ENCODE data around the gene LRRC8B.

Gene LRRC8B

GRCh38 chr1:89600451-89601224, 76.0 kb downstream of the LRRC8B start:
- no peak for TF ChIP-seq JUND (IDR thresholded peaks at IDR 0.05; ENCODE audit: low read depth)

GRCh38 chr1:89602871-89603404, 78.3 kb downstream of the LRRC8B start:
- in situ Hi-C loops (cut with HindIII; ENCODE audit: low pct_unique_long_range_greater_than_20kb, low sequenced_read_pairs), result no loop called here
- TF ChIP-seq JUND (IDR thresholded peaks at IDR 0.05; ENCODE audit: low read depth), result no peak
- DNase-seq (ENCODE audit: low read depth in 1 of 2, low spot score in 1 of 2), result no peak

More at GRCh38 chr1:89600451-89601224, 76.0 kb downstream of the LRRC8B start:
- DNase-seq (ENCODE audit: low read depth in 1 of 2, low spot score in 1 of 2), result no peak
- in situ Hi-C loops (cut with HindIII; ENCODE audit: low pct_unique_long_range_greater_than_20kb, low sequenced_read_pairs), result no loop called here

- DNase-seq (ENCODE audit: low read depth in 1 of 2, low spot score in 1 of 2), result no peak
- no peak for TF ChIP-seq JUND (IDR thresholded peaks at IDR 0.05; ENCODE audit: low read depth)
- in situ Hi-C loops (cut with HindIII; ENCODE audit: low pct_unique_long_range_greater_than_20kb, low sequenced_read_pairs), result no loop called here
Measured at GRCh38 chr1:89603651-89604413, 79.2 kb downstream of the LRRC8B start.

- no peak for TF ChIP-seq JUND (IDR thresholded peaks at IDR 0.05; ENCODE audit: low read depth)
- in situ Hi-C loops (cut with HindIII; ENCODE audit: low pct_unique_long_range_greater_than_20kb, low sequenced_read_pairs), result no loop called here
- DNase-seq (ENCODE audit: low read depth in 1 of 2, low spot score in 1 of 2), result no peak
Measured at GRCh38 chr1:89604414-89604735, 79.7 kb downstream of the LRRC8B start.

- DNase-seq (ENCODE audit: low read depth in 1 of 2, low spot score in 1 of 2), result peak in 1 of 2 experiments; percentile 64
- in situ Hi-C loops (cut with HindIII; ENCODE audit: low pct_unique_long_range_greater_than_20kb, low sequenced_read_pairs), result no loop called here
- no peak for TF ChIP-seq JUND (IDR thresholded peaks at IDR 0.05; ENCODE audit: low read depth)
Measured at GRCh38 chr1:89605692-89606091, 81.1 kb downstream of the LRRC8B start.

GRCh38 chr1:89606227-89606980, 81.8 kb downstream of the LRRC8B start:
- no peak for TF ChIP-seq JUND (IDR thresholded peaks at IDR 0.05; ENCODE audit: low read depth)

GRCh38 chr1:89607156-89607555, 82.5 kb downstream of the LRRC8B start:
- TF ChIP-seq JUND (IDR thresholded peaks at IDR 0.05; ENCODE audit: low read depth), result no peak
- no peak for DNase-seq (ENCODE audit: low read depth in 1 of 2, low spot score in 1 of 2)
- in situ Hi-C loops (cut with HindIII; ENCODE audit: low pct_unique_long_range_greater_than_20kb, low sequenced_read_pairs), result no loop called here

More at GRCh38 chr1:89606227-89606980, 81.8 kb downstream of the LRRC8B start:
- DNase-seq (ENCODE audit: low read depth in 1 of 2, low spot score in 1 of 2), result no peak
- in situ Hi-C loops (cut with HindIII; ENCODE audit: low pct_unique_long_range_greater_than_20kb, low sequenced_read_pairs), result no loop called here

- in situ Hi-C loops (cut with HindIII; ENCODE audit: low pct_unique_long_range_greater_than_20kb, low sequenced_read_pairs), result no loop called here
- DNase-seq (ENCODE audit: low read depth in 1 of 2, low spot score in 1 of 2), result no peak
- TF ChIP-seq JUND (IDR thresholded peaks at IDR 0.05; ENCODE audit: low read depth), result no peak
Measured at GRCh38 chr1:89607586-89608318, 83.1 kb downstream of the LRRC8B start.

- no peak for DNase-seq (ENCODE audit: low read depth in 1 of 2, low spot score in 1 of 2)
- in situ Hi-C loops (cut with HindIII; ENCODE audit: low pct_unique_long_range_greater_than_20kb, low sequenced_read_pairs), result no loop called here
- no peak for TF ChIP-seq JUND (IDR thresholded peaks at IDR 0.05; ENCODE audit: low read depth)
Measured at GRCh38 chr1:89608319-89608983, 83.8 kb downstream of the LRRC8B start.

GRCh38 chr1:89608984-89609725, 84.5 kb downstream of the LRRC8B start:
- in situ Hi-C loops (cut with HindIII; ENCODE audit: low pct_unique_long_range_greater_than_20kb, low sequenced_read_pairs), result no loop called here
- TF ChIP-seq JUND (IDR thresholded peaks at IDR 0.05; ENCODE audit: low read depth), result no peak
- DNase-seq (ENCODE audit: low read depth in 1 of 2, low spot score in 1 of 2), result no peak
